GM12874 (cell line): Measurements from ENCODE around the gene CDK7.

Experiments used
- CTCF ChIP-seq: IDR thresholded peaks from 2 replicates; pipeline ENCODE4 v1.5.1; 2011; ENCODE audit warnings: low read depth, mild to moderate bottlenecking, control low read depth, low read length, moderate library complexity; ENCODE audit not compliant: insufficient read depth

Gene CDK7

GRCh38 chr5:69285448-69286116 lies 50.9 kb downstream of the CDK7 start:
- no peak for TF ChIP-seq CTCF

GRCh38 chr5:69288069-69288468 lies 53.4 kb downstream of the CDK7 start:
- TF ChIP-seq CTCF, result no peak

- no peak for TF ChIP-seq CTCF
Measured at GRCh38 chr5:69288688-69289087, 54.0 kb downstream of the CDK7 start.

GRCh38 chr5:69292306-69292705 lies 57.6 kb downstream of the CDK7 start:
- TF ChIP-seq CTCF, result no peak

GRCh38 chr5:69293882-69294281 lies 59.2 kb downstream of the CDK7 start:
- TF ChIP-seq CTCF, result no peak

- TF ChIP-seq CTCF, result no peak
Measured at GRCh38 chr5:69295088-69295754, 60.5 kb downstream of the CDK7 start.

- no peak for TF ChIP-seq CTCF
Measured at GRCh38 chr5:69299625-69300024, 64.9 kb downstream of the CDK7 start.
